GM12878 (cell line): ENCODE results near the gene TSHZ1. TPM values are rescaled to one million over a fixed set of nuclear protein-coding genes. Genes with fewer than 3 reads are reported as not detected.

Experiments
- ATAC-seq: fragments of 200-7000 bp; cut with Tn5 transposase; 3 replicates; pipeline ENCODE4 v1.9.1; 2020; ENCODE audit warnings: mild to moderate bottlenecking, moderate library complexity
- BruUV-seq: library from RNA; stranded (reverse); fragments of 400-500 nt; replicated peaks from 2 replicates; lab custom pipeline; 2021; lab: Mats Ljungman, UMichigan
- CTCF ChIA-PET: fragments of 300-600 bp; sonication (Branson Sonifier 250); formaldehyde crosslinking; extraction: SDS; loops from one replicate; lab custom pipeline; 2021; ENCODE audit warnings: inconsistent platforms; lab: Yijun Ruan, JAX
- POLR2A ChIA-PET: fragments of 350-600 bp; formaldehyde crosslinking; extraction: SDS; loops from one replicate; lab custom pipeline; 2021; ENCODE audit warnings: inconsistent platforms; lab: Charles Lee
- RAD21 ChIA-PET: fragments of 300-600 bp; sonication (Branson Sonifier 250); formaldehyde crosslinking; loops from one replicate; lab custom pipeline; 2023; ENCODE audit warnings: antibody characterized with exemption; ENCODE audit not compliant: unreplicated experiment; lab: Charles Lee
- SMC1A ChIA-PET: fragments of 300-600 bp; sonication (Branson Sonifier 250); formaldehyde crosslinking; loops from one replicate; lab custom pipeline; 2023; ENCODE audit not compliant: unreplicated experiment, uncharacterized antibody; lab: Charles Lee
- DNase-seq: peaks from one replicate; pipeline ENCODE4 v3.0.0-alpha.2; 2011; ENCODE audit warnings: low read depth, low spot score
- FAIRE-seq: peaks from 3 replicates; lab custom pipeline; 2011; peaks lifted over from hg19 to GRCh38; lab: Jason Lieb, UNC
- H2AFZ ChIP-seq: 2 replicates; pipeline ENCODE4 v1.6.0; 2011; ENCODE audit warnings: low read depth, low read length, control low read depth; ENCODE audit not compliant: control insufficient read depth
- H3K27ac ChIP-seq: 2 replicates; pipeline ENCODE4 v1.5.1; 2011; ENCODE audit warnings: control low read depth; ENCODE audit not compliant: control insufficient read depth, insufficient read depth
- H3K27me3 ChIP-seq, 2 experiments: replicated peaks in 1 of 2; 2 replicates each; pipeline versions ENCODE4 v1.6.0 to v1.6.1; 2011; ENCODE audit warnings: low read length in 1 of 2; ENCODE audit not compliant: control insufficient read depth in 2 of 2, insufficient read depth in 2 of 2
- H3K36me3 ChIP-seq, 2 experiments: 2 replicates each; pipeline ENCODE4 v1.5.1; 2011; ENCODE audit warnings: low read length in 1 of 2; ENCODE audit not compliant: control insufficient read depth in 2 of 2, insufficient read depth in 2 of 2
- H3K4me1 ChIP-seq: 2 replicates; pipeline ENCODE4 v1.6.1; 2011; ENCODE audit warnings: mild to moderate bottlenecking, low read length, moderate library complexity, mixed read lengths; ENCODE audit not compliant: control insufficient read depth, insufficient read depth
- H3K4me2 ChIP-seq: 2 replicates; pipeline ENCODE4 v1.6.0; 2011; ENCODE audit warnings: control low read depth; ENCODE audit not compliant: control insufficient read depth, insufficient read depth
- H3K4me3 ChIP-seq: fragments of 200-600 bp; sonication (generic); 2 replicates; pipeline ENCODE4 v1.5.1; 2016
- H3K79me2 ChIP-seq: 2 replicates; pipeline ENCODE4 v1.6.0; 2011; ENCODE audit warnings: low read length; ENCODE audit not compliant: control insufficient read depth, insufficient read depth
- H3K9ac ChIP-seq: 2 replicates; pipeline ENCODE4 v1.8.0; 2011; ENCODE audit warnings: low read length, control low read depth, mixed read lengths; ENCODE audit not compliant: control insufficient read depth, insufficient read depth
- H3K9me3 ChIP-seq: replicated peaks from 3 replicates; pipeline ENCODE4 v1.5.1; 2011; ENCODE audit warnings: mild to moderate bottlenecking, low read length; ENCODE audit not compliant: control insufficient read depth, insufficient read depth
- H4K20me1 ChIP-seq: 2 replicates; pipeline ENCODE4 v1.6.0; 2011; ENCODE audit not compliant: control insufficient read depth, insufficient read depth
- CHD4 ChIP-seq: fragments of 200-600 bp; sonication (generic); IDR thresholded peaks from 2 replicates; pipeline ENCODE4 v1.6.1; 2016; ENCODE audit warnings: mild to moderate bottlenecking
- ESRRA ChIP-seq: IDR thresholded peaks from 2 replicates; pipeline ENCODE4 v1.6.1; 2012; ENCODE audit warnings: mild to moderate bottlenecking, low read length, improper control_type of control experiment
- IRF5 ChIP-seq: fragments of 450-650 bp; IDR thresholded peaks from 2 replicates; pipeline ENCODE4 v1.6.1; 2017; ENCODE audit warnings: borderline replicate concordance
- KLF5 ChIP-seq: fragments of 450-650 bp; IDR thresholded peaks from 2 replicates; pipeline ENCODE4 v1.6.1; 2014; ENCODE audit warnings: mild to moderate bottlenecking; ENCODE audit not compliant: partially characterized antibody
- MLLT1 ChIP-seq: fragments of 450-650 bp; IDR thresholded peaks from 2 replicates; pipeline ENCODE4 v1.6.1; 2016; ENCODE audit warnings: mild to moderate bottlenecking
- MTA3 ChIP-seq: IDR thresholded peaks from 2 replicates; pipeline ENCODE4 v1.6.1; 2012; ENCODE audit warnings: low read length, inconsistent platforms, borderline replicate concordance
- NR2F1 ChIP-seq: fragments of 450-650 bp; conservative IDR thresholded peaks from 2 replicates; pipeline ENCODE4 v1.6.1; 2017; ENCODE audit warnings: mild to moderate bottlenecking
- SKIL ChIP-seq: fragments of 450-650 bp; IDR thresholded peaks from 2 replicates; pipeline ENCODE4 v1.6.1; 2017; ENCODE audit warnings: mild to moderate bottlenecking, low read depth, inconsistent platforms; ENCODE audit not compliant: poor library complexity, severe bottlenecking
- SREBF1 ChIP-seq: IDR thresholded peaks from 2 replicates; pipeline ENCODE4 v1.6.1; 2012; ENCODE audit warnings: mild to moderate bottlenecking, low read length
- SREBF2 ChIP-seq: IDR thresholded peaks from 2 replicates; pipeline ENCODE4 v1.6.1; 2012; ENCODE audit warnings: mild to moderate bottlenecking, low read length
- STAT1 ChIP-seq: fragments of 450-650 bp; conservative IDR thresholded peaks from 2 replicates; pipeline ENCODE4 v1.6.1; 2014; ENCODE audit warnings: antibody characterized with exemption, mild to moderate bottlenecking
- USF2 ChIP-seq: IDR thresholded peaks from 2 replicates; pipeline ENCODE4 v1.6.1; 2011; ENCODE audit warnings: low read depth, low read length, improper control_type of control experiment, borderline replicate concordance
- ZNF687 ChIP-seq: fragments of 450-650 bp; IDR thresholded peaks from 2 replicates; pipeline ENCODE4 v1.6.1; 2017; ENCODE audit warnings: mild to moderate bottlenecking, moderate library complexity
- WGBS: methylation state at CpG from one replicate; pipeline ENCODE4 v1.1.6; 2016; ENCODE audit warnings: low lambda C conversion rate; ENCODE audit not compliant: insufficient replicate concordance, insufficient coverage; ENCODE audit errors: missing lambda C conversion rate; 5-methylcytosine and 5-hydroxymethylcytosine counted together
- in situ Hi-C: fragments of 300-500 bp; cut with MboI; formaldehyde crosslinking; loops from 9 replicates; pipeline ENCODE4 v1.14.3; 2018; ENCODE audit warnings: mixed read lengths
- intact Hi-C: fragments of 100-400 bp; cut with micrococcal nuclease; formaldehyde crosslinking; loops from one replicate; pipeline ENCODE4 v1.14.2; 2022; ENCODE audit not compliant: unreplicated experiment
- polyA plus RNA-seq, 11 experiments: library from polyadenylated mRNA; depleted of rRNA in 4 of 11; unstranded in 6 of 11; stranded (reverse) in 5 of 11; fragments of >200 nt; fragmentation: Nextera tagmentation in 4 of 11; fragmentation: Illumina TruSeq in 1 of 11; extraction: Ambion mirVana in 4 of 11; extraction: Trizol in 1 of 11; gene quantifications; 1 replicate in 1 of 11; 2 replicates in 10 of 11; pipeline versions ENCODE4 v1.2.1 to v1.2.3, GENCODE V29; 2011 to 2016; ENCODE audit warnings: inconsistent platforms in 2 of 11, missing spikeins in 2 of 11, low read depth in 1 of 11
- total RNA-seq, 4 experiments: library from RNA; depleted of rRNA in 3 of 4; stranded (reverse); fragments of >200 nt in 3 of 4; fragmentation: Illumina TruSeq in 1 of 4; extraction: Trizol in 1 of 4; gene quantifications; 2 replicates each; pipeline versions ENCODE4 v1.2.1 to v1.2.3, GENCODE V29; 2013 to 2021

The TSHZ1 gene
- total and polyA plus RNA-seq, 10 of the 15 experiments (the other 5 are each of a cell fraction or from before 2014, with no cell fraction given) = 2.2 to 15.2 (median 5.1) TPM

GRCh38 chr18:75227535-75228296 is 17.1 kb downstream of the TSHZ1 start:
- Histone ChIP-seq H3K9ac (no peak overlapping the region), H3K9me3 (no peaks in the 10 kb centered on the region), H3K27me3 (no peaks in the 10 kb centered on the region), H4K20me1 (no peaks in the 10 kb centered on the region), H3K4me1 (peaks cover 5% of the 10 kb centered on the region), H3K27ac (no peak overlapping the region), H3K79me2 (no peaks in the 10 kb centered on the region; the same call in none of the 2 replicates), H3K4me2 (no peak overlapping the region), H2AFZ (no peak overlapping the region), H3K4me3 (peak overlapping the region; percentile 32; the same call in 1 of the 2 replicates), H3K36me3 (no peaks in the 10 kb centered on the region; a peak in 1 of 4 replicates)
- in situ Hi-C loops (no loop called here), intact Hi-C loops (no loop called here)
- FAIRE-seq = no peak
- POLR2A ChIA-PET = interaction anchor here (1.2 kb wide), 1 partner anchor 20 kb away, joined by 4 read pairs; no protein-coding TSS in a partner anchor
- CTCF ChIA-PET = interaction anchor here (0.6 to 1.3 kb wide), 2 partner anchors 9 to 23 kb away, joined by 3 read pairs; no protein-coding TSS in a partner anchor
- ATAC-seq = no peak
- WGBS = 91% methylated on average over 11 of the region's 11 CpGs
- RAD21 ChIA-PET = no interaction called here
- BruUV-seq = no TSS peak
- SMC1A ChIA-PET = no interaction called here
- DNase-seq = no peak
- TF ChIP-seq ESRRA (no peak), SREBF2 (no peak), NR2F1 (no peak), MTA3 (no peak), SREBF1 (no peak), USF2 (no peak), CHD4 (no peak), ZNF687 (no peak), IRF5 (no peak), KLF5 (no peak), STAT1 (no peak), SKIL (no peak), MLLT1 (no peak)
